Measurements from ENCODE around the gene TFB2M.

The TFB2M gene

DNA sequence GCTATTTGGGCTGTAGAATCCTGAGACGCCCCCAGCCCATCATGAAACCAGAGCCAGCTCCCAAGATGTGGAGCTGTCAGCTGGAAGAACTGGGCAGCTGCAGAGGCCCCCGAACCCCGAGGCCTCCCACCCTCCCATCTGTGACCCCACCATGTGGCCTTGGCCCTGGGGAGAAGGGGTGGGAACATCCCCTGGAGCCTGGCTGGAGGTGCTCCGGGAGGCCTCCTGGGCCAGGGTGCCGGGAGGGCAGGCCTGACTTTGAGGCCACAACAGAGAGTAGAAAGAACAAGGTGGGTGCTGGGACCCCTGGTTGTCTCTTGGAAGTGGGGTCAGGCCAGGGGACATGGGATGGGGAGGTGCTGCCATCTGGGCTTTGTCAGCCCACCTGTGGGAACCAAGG lies 53.0 kb downstream of the TFB2M start:
- no peak for DNase-seq (ENCODE audit: low read depth)

DNA sequence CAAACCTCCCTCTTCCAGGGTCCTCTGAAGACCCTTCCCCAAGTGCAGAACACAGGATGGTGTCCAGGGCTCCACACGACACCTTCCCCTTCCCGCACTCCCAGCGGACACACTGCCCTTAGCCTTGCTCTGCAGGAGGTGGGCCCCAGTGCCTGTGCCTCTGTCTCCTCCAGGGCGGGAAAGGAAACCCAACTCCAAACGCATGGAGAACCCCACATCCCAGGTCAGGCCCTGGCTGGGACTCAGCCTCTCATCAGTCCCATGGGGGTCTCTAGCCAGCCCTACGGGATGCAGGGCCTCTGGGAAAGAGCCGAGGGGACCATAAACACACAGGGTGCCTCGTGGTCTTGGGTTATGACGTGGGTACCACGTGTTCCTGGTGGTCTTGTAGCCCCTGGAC lies 53.4 kb downstream of the TFB2M start:
- DNase-seq (ENCODE audit: low read depth): no peak

DNA sequence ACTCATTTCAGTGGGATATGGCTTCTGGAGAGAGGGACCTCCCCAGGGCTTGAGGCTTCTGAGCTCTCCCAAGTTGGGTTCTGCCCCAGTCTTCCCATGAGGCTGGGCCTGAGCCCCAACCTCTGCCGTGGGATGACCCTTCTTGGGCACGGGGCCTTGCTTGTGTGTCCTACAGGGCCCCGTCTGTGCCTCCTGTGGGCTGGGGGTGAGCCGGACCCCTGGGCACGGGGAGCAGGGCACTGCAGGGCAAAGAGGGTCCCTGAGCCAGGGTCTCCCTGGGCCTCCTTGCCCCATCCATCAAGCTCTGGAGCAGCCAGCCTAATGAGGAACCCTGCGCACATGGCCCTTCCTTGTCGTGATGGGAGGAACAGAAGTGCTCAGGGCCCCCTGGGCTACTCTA lies 53.8 kb downstream of the TFB2M start:
- DNase-seq (ENCODE audit: low read depth): no peak

DNA sequence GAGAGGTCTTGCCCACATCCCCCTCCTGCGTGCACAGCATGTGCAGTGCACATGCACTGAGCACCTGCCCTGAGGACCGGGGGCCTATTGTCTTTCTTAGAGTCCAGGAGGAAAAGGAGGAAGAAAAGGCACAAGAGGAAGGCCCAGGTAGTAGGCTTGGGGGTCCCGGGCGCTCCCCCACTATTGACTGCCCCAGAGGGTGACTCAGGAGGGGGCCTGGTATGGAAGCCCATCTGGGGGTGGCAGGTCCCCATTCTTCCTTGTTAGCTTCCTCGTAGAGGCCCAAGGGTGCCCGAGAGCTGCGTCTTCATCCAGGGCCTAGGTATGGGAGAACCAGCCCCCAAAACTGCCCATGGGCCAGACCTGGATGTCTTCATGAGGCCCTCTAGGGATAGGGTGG lies 54.9 kb downstream of the TFB2M start:
- no peak for DNase-seq (ENCODE audit: low read depth)

DNA sequence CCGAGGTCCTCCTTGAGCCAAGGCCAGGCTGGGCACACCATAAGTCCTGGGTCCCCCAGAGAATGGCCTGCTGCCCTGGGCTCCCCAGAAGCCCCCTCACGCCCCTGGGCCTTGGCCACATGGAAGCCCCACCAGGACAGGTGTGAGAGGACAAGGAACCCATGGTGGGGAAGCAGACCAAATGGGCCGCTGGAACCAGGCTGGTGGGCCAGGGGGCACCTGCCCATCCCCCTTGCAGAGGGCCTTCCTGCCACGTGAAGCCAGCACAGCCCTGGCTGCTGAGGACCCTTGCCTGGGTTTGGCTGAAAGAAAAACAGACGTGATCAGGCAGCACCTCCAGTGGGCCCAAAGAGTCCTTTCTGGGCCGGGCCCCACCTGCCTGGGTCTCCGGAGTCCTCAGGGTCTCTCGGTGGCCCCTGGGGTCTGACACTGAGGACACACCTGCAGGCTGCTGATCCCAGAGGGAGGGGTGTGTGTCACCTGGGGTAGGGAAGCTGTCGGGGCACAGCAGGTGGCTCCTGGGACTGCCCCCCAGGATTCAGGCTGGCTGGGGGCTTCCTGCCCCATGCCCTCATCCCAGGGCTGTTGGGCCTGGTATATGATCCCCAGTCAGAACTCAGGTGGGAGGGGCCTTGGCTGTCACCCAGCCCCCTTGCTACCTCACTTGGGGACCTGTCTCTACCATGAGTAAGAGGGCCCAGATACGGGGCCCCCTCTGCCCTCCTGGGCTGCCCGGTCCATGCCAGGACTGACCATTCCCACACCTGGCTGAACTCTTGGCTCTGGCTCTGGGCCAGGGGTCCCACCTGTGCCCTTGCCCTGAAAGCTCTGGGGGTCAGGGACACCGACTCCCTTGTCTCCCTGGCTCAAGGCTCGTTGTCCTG lies 55.7 kb downstream of the TFB2M start:
- DNase-seq (ENCODE audit: low read depth): no peak

DNA sequence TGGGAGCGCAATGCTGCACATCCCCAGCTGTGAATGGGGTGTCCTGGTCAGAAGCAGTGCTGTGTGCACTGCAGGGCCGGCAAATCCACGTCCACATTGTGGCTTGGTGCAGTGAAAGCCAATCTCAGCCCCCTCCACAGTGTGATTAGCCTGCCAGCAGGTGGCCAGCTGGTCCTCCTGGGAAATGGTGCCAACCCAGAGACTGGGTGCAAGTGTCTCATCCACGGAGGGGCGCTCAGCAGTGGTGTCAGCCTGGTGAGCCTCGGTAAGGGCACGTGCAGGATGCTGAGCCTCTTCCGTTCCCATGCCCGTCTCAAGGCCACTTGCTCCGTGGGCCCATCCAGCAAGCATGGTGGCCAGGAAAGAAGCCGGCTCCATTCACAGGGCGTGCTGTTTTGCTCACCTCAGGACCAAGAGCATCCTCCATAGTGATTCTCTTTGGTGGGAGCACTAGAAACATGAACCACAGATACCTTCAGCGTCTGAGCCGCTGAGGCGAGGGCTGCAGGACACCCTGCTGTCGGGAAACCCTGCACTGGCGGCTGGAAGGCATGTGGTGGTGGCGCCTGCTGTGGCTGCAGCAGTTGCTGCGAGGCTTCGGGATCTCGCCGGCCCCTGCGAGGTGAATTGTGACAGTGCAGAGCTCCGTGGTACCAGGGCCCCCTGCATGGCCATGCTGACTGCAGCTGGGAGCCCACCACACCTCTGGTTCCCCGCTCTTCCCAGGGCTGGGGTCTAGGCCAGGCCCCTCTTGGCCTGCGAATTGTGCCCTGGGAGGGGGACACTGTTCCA lies 57.0 kb downstream of the TFB2M start:
- no peak for DNase-seq (ENCODE audit: low read depth)

DNA sequence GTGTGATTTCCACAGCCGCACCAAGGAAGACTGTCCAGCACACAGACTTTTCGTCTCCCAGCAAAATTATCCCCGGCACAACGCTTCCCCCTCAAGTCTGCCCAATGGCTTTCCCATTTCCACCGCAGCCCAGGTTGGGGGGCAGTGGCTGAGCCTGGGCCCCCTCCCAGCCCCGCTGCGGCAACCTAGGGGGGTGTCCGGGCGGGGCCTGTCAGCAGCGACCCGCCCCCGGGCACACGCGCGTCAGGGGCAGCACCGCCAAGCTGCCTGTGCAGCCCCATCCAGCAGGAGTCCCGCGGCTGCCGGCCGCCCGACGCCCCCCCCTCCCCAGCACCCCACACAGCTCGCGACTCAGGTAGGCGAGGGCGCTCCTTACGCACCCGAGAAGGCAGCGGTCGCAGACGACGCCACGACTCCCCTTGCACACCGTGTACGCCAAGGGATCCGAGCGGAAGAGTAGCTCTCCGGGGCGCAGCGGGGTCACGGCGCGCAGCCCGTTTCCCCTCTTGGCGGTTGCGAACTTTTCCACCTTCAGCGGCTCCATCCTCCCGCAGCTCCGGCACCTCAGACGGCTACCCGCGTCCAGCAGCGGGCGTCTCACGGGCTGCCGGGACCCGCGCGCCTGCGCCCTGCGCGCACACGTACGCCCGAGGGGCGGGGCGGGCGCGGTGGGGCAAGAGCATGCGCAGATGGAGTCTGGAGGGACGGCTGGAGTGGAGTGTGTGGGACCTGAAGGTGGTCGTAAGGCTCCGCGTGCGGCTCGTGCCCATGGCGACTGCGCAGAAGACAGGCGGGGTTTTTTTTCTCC lies 59.2 kb downstream of the TFB2M start, which contains the start of gene SMYD3:
Gene SMYD3 (minus strand): TSS at position 606 of the 808 bp plus-strand sequence.
- DNase-seq (ENCODE audit: low read depth): peak; percentile 50

DNA sequence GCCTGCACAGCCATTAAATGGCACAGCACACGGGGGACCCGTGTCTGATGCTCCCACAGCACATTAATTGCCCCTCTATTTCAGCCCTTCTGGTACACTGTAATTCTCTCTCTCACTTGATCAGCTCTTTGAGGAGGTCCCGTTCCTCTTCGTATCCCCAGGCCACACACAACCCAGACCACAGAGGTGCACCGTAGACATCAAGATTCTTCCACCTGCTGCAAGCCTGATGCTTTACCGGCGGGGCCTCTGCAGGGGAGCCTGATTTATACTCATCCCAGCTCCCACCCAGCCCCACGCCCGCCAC lies 59.7 kb downstream of the TFB2M start:
- DNase-seq (ENCODE audit: low read depth): no peak

DNA sequence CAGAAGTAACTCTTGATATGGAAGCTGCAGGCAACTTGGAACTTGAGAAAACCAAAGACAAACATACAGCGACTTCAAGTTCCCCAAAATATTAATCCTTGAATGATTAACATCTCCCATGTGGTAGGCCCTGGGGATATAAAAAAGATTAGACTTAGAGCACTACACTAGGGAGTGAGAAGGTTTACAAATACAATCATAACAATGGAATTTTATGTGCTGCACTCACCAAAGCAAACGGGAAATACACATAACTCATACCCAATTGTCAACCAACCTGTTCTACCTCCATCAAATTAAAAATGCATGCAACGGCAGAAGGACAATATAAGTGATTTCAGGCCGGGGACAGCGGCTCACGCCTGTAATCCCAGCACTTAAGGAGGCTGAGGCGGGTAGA lies 62.7 kb downstream of the TFB2M start:
- no peak for DNase-seq (ENCODE audit: low read depth)

DNA sequence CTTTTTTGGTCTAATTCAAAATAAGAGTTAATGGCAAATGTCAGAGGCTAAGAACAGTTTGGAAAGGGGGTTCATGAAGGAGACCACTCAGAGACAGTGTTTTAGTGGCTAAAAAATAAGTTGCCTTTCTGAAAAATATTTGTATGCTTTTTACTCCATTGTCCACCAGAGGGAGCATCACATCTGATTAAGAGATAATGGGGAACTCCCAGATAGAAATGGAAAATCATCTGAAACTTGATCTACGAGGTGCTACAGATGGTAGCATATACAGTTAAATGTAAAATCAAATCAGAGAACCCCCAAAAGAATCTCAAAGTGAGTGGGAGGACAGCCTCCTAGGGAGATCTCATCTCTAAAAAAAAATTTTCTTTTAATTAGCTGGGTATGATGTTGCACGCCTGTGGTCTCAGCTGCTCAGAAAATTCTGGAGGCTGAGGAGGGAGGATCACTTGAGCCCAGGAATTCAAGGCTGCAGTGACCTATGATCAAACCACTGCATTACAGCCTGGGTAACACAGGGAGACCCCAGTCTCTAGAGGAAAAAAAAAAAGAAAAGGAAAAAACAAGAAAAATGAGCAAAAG lies 68.6 kb downstream of the TFB2M start:
- peak; percentile 54 for DNase-seq (ENCODE audit: low read depth)

DNA sequence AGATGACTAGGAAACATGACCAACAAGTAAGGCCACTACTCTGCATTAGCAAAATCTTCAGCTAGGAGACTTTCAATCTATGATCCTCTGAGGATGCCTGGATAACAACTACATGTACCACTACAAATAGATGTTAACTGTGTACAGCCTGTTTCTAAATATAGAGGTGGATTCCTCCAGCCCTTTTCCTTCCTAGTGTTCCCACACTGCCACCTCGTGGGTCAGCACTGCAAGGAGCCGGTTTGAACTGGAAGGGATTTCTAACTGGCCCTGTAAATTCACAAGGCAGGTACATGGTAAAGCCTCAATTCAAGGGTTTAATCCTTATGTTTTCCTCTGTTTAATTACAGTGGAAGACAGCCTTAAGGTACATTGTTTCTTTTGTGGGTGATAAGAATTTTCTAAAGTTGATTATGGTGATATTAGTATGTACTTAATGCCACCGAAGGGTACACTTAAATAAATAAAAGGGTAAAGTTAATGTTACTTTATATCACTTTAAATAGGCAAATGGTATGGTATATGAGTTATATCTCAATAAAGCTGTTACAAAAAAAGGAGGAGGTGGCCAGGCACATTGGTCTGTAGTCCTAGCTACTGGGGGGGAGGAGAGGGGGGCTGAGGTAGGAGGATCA lies 73.3 kb downstream of the TFB2M start:
- peak; percentile 59 for DNase-seq (ENCODE audit: low read depth)

DNA sequence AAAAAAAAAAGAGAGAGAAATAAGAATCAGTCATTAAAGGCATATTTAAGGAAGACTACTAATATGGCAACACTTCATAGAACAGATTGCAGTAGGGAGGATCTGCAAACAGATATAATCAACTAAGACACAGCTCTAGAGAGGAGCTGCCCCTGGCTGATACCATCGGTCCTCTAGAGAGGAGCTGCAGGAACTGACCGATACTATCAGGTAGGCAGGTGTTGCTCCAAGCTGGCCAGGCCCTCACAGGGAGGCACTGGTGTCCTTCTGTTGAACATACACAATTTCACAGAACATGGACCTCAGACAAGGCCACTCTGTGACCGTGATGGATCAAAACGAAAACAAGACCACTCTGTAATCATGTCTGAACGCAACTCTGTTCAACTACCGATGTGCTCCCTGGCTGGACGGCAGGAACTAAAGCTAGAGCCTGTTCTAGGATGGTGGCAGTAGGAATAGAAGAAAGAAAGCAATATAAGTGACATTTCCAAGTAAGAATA lies 74.5 kb downstream of the TFB2M start:
- no peak for DNase-seq (ENCODE audit: low read depth)

Data from stromal cell of bone marrow (primary cell).